Measurements from ENCODE around the gene DENND2A.
"Not testable (repeated sequence)": the region's sequence is repeated elsewhere in the genome, so short reads cannot be mapped to it uniquely, and the experiment has no call there.

Gene DENND2A

DNA sequence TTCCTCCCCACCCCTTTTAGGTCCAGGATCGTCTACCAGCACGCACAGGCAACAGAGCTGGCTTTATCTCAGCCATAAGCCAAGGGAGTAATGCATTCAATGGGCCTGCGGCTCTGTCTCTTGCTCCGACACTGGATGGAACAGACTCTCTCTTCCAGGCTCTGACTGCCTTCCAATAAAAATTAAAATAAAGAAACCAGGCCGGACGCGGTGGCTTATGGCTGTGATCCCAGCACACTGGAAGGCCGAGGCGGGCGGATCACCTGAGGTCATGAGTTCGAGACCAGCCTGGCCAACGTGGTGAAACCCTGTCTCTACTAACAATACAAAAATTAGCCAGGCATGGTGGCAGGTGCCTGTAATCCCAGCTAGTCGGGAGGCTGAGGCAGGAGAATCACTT, 4.1 kb upstream of the DENND2A start:
- not testable (repeated sequence) for DNase-seq

DNA sequence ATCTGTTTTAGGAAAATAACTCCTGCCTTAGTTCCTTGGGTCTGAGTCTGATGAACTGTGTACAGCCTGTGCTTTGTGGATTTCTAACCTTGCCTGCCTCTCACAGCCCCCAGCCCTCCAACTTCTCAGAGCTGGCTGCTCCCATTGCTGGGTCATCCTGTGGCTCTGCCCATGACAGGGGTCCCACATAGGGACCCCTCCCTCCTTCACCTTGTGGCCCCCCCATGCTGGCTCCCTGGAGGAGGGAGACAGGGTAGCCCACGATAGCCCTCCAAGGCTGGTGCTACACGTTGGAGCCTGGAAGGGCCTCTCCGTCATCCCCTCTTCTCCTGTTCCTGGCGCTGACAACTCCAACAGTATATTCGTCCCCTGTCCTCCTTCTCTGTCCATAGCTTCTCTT, 2.8 kb upstream of the DENND2A start:
- DNase-seq, result no peak

DNA sequence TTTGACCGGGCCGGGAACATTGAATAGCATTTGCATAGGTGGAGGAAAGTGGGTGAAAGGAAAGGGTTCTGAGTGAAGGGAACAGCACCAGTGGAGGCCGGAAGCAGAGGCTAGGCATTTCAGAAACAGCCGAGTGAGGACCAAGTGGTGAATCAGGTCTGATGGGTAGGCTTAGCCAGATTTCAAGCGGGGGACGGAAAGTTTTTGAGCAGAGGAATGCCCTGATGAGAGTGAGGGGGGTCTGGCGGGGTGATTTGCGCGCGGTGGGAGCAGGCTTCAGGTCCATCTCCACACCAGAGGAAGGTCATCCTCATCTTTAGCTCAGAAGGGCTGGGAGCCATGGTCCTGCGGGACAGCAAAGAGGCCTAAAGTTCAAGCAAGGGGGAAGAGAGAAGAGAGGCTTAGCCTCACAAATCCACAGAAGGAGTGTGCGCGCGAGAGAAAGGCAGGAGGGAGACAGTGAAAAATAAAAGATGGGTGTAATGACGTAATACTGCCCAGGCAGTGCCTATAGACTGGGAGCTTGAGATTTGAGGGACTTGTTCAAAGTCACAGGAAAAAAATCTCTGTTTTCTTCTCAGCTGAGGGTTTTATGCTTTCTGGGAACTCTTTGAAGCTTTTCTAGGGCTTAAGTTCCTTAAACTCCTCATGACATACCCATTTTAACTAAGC, 1.0 kb upstream of the DENND2A start:
- no peak for DNase-seq

DNA sequence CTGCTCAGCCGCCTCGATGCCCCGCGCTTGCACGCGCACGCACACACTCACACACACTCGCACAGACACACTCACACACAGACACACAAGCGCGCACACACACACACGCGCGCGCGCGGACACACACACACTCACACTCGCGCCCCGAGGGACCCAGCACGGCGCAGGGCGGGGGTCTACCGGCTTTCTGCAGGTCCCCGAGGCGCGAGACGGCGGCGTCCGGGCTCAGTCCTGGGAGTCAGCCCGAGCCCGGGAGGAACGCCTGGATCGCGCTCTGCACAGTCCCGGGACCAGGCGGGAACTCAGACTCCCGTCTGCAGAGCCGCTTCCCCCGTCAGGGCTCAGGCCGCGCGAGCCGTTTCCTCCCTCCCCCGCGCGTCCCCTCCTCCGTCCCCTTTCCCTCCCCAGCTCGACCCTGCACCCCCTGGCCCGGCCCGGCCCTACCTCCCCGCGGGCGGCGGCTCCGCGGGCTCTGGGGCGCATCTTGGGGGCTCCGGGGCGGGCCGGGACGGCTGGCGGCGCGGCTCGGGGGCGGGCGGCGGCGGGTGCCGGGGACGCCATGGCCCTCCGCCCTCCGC, 464 bp downstream of the DENND2A start:
- DNase-seq, result no peak

DNA sequence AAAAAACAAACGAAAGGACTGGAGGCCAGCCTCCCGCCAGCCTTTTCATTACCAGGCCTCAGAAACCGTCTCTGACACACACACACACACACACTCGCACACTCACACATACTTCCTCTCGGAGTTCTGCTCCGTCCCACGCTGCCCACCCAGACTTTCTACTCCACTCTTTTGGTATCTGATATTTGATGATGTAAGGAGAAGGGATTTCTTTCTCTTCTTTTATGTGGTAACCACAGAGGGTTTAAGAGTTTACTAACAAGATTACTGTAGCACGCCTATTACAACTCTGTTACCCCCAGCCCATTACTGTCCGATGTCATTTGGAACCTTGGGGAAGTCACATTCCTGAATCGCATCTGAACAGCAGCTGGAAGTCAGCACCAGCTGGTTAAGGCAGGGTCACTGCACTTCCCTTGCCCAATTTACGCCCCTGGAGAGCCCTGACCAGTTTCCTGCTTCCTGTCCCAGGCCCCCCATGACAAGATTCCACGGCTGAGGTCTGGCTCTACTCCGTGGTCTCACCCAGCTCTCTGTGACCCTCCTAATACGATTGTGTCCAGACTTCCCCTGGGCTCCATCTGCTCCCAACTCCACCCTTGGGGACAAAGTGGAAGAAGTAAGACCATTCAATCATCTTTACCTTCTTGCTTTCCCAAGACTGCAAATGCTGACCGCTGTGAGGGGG, 1.1 kb downstream of the DENND2A start:
- no peak for DNase-seq

DNA sequence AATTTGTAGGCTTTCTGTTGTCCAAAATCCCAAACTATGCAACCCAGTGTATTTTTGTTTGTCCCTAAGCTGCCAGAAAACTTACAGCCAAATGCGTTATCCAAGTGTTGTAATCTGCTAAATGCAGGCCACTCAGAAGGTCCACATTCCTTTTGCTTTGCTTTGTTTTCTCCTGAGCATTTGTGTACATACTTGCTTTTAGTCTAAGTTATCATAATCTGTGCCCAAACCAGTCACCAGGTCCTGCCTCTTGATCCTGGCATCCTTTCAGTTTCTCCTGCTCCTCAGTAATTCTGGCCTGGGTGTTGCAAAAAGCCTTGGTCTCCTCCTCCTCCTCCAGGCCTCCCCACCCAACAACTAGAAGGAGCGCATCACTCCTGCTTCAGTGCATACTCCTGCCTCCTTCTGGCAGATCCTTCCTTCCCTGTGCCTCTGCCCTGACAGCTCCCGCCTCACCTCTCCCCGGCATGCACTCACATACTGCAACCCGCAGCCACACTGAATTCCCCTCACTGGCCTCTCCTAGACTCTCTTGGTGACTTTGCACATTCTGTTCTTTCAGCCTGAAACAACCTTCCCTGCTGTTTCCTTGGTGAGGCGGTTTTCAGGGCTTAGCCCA, 2.3 kb downstream of the DENND2A start:
- DNase-seq, result no peak

DNA sequence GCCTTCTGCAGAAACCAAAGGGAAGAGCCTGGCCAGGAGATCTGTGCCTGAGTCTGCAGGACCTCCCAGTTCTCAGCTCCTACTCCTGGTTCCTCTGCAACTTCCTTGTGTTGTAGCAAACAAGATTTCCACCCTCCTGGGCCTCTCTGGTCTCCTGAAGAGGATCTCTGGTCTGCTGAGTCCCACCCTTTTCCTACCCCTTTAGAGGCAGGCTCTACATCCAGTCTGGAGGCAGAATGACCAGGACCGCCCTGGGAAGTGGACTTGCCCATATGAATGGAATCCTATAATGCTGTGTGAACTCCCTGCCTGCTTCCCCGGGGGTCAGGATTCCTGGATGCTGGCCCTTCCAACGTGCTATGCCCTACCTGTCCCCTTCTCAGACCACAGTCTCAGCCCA, 3.2 kb downstream of the DENND2A start:
- DNase-seq, result no peak

DNA sequence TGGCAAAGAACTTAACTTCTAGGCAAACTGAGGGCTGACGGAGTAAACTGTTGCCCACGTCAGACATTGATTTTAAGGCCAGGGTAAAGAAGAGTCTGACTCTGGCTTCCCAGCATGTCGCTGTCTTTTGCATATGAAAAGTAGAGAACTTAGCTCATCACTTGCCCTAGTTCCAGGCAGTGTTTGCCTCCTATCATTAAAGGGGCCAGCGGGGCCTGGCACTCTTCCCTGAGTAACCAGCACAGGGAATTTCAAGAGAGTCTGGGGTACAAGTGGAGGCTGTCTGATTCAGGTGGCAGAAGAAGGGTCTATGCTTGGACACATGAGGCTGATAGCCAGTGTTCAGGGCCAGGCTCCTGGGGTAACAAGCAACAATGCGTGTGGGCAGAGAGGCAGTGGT, 4.8 kb downstream of the DENND2A start:
- no peak for DNase-seq

DNA sequence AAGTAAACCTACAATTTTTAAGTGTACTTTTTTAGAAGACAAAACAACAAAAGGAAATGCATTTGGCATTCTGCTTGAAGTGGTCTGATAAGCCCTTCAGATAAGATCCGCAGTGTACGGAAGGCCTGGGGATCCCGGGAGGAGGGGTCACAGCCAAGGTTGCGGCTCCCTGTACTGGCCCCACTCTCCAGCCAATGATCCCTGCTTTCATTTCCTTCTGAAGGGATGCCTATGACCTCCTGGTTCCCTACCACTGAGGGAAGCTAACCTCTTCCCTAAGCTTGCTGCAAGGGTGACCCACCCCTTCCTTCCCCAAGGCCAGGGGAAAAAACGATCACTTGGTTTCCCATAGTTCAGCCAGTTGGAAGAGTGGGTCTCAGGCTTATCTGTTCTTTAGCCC, 5.3 kb downstream of the DENND2A start:
- no peak for DNase-seq

DNA sequence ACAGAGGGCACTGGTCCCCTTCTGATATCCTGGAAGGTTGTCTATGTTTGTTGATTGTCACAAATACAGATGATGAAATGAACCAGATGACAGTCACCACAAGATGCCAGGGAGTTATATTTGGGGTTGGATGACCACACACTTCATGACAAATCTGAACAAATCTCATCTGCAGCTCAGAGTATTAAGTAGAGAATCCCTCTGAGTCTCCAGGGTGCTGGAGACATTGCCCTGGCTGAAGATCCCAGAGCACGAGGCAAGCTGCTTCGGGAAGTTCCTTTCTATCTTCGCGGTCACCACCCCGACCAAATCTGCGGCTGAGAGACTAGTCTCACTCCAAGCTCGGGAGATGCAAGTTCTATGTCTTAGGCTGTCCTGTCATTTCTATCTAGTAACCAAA, 9.0 kb downstream of the DENND2A start:
- no peak for DNase-seq

DNA sequence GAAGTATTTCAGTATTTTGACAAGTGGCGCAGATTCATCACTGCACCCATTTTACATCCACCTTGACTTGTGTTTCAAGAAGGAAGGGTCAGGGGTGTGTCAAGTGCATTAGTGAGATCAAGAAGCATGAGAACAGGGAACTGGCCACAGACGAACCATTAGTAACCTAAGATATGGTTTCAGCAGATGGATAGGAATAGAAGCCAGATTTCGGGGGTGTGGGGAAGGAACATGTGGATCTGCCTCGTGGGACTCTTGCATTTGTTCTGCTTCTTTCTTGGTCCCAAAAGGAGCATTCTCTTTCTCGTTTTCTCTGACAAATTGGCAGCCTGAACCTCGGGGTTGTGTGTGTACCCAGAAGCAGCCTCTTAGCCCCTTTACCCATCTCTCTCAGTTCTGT, 9.6 kb downstream of the DENND2A start:
- peak; percentile 62 for DNase-seq

DNA sequence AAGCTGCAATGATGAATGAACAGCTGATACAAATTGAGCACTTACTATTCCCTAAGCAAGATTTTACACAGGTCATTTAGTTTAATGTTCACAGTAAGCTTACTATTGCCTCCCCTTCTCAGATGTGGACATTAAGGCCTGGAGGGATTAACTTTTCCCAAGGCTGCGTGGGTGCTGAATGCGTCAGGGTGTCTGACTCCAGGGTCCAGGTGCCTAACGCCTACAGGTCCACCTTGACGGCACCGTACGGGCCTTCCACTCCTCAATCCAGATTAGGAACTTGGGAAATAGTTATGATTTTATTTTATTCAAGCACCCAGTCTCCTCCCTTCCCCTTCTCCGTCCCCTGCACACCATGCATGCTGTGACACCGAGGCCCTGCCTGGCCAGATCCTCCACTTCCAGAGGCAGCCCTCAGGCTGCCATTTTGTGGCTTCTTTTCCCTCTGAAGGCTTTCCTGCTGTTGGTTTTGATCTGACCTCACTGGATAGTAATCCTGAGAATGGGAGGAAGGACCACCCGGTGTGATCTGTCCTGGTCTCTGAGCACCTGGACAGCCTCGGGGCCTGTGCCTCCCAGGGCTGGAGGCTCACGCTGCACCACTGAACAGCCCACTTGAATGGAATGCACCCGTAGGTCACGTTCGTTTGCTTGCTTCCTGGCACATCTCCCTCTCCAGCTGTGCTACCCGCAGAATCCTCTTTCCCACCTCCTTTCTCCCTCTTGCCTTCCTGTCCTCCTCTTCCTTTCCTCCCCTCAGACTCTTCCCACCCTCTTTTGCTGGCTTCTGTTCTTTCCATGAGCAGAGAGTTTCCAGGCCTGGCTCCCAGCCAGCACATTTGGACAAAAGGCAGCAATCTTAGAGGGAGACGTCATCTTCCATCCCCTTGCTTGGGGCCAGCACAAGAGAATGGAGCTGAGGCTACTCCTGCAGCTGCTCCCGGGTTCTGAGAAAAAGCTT, 14.4 kb downstream of the DENND2A start:
- DNase-seq, result peak; percentile 50

DNA sequence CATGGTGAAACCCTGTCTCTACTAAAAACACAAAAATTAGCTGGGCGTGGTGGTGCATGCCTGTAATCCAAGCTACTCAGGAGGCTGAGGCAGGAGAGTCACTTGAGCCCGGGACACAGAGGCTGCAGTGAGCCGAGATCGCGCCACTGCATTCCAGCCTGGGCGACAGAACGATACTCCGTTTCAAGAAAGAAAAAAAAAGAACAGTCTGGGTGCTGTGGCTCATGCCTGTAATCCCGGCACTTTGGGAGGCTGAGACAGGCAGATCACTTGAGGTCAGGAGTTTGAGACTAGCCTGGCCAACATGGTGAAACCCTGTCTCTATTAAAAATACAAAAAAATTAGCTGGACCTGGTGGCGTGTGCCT, 15.4 kb downstream of the DENND2A start:
- DNase-seq, result not testable (repeated sequence)

DNA sequence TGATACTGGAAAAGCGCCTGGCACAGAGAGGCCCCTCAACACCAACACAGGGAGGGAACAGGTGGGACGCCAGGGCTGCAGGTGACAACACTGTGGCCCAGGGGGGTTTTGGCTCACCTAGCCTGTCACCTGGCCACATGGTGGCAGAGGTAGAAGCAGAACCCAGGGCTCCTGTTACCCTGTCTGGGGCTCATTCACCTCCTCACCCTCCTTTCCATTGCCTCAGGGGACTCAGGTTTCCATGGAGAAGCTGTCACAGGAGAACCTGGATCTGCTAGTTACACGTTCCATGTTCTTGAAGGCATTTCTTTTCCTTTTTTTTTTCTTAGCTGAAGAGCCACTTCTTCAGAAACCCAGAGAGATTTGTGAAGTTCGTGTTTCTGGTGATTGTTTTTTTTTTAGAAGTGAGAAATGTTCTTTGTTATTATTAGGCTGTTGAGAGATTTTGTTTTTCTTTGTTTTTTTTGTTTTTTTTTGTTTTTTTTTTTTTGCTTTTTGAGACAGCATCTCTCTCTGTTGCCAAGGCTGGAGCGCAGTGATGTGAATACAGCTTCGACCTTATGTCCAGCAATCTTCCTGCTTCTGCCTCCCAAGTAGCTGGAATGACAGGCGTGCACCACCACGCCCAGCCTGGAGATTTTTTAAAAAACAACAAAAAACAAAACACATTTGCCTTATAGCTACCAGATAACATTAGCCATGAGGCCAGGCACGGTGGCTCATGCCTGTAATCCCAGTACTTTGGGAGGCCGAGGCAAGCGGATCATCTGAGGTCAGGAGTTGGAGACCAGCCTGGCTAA, 16.0 kb downstream of the DENND2A start:
- DNase-seq, result no peak

DNA sequence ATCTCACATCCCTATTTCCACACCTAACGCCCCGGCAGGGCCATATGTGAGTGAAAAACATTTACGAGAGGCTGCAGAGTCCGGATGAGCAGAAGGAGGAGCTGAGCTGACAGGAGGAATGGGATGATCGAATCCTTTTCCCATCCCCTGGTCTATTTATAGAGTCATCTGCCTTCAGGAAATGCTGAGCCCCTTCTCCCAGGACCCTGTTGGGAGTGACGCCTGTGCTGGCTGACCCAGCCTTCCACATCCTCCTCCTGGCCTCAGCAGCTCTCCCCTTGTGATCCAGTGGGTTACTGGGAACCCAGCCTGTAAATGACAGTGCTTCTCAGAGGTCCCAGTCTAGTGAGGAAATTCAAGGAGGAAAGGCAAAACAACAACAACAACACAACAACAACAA, 16.6 kb downstream of the DENND2A start:
- DNase-seq, result no peak

DNA sequence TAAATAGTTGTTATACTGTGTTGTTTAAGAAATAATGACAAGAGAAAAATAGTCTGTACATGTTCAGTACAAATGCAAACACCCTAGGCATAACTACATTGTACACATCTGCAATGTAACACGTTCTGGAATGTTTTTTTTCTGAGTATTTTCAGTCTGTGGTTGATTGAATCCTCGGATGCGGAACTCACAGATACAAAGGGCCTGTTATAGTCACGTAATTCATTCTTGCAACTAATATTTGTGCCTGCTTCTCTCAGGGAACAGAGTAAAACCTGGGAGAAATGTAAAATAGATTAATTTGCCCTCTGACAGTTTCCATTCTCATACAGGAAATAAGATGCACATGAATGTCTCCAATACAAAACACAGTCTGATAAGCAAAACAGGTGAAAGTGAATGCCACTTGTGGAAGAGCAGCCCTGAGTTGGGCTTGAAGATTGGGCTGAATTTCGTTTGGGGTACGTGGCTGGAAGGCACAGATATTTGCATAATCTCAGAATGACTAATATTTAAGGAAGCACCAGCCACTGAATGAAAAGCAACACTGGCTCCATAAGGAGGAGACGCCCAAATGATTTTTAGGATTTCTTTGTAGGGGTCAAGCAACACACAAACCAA, 19.1 kb downstream of the DENND2A start:
- DNase-seq, result no peak

DNA sequence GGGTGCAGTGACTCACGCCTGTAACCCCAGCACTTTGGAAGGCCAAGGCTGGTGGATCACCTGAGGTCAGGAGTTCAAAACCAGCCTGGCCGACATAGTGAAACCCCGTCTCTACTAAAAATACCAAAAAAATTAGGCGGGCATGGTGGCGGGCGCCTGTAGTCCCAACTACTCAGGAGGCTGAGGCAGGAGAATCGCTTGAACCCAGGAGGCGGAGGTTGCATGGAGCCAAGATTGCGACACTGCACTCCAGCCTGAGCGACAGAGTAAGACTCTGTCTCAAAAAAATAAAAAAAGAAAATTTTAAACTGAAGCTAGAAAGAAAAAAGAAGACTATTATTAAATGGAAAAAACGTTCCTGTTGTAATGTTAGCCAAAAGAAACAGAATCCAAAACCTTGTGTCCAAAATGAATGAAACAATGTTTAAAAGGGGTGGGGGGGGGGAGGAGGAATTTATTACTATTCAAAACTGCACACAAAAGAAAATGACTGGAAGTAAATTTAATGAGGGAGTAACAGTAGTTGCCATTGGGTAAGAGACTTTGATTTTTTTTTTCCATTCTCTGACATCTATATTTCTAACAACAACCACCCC, 20.6 kb downstream of the DENND2A start:
- not testable (repeated sequence) for DNase-seq

DNA sequence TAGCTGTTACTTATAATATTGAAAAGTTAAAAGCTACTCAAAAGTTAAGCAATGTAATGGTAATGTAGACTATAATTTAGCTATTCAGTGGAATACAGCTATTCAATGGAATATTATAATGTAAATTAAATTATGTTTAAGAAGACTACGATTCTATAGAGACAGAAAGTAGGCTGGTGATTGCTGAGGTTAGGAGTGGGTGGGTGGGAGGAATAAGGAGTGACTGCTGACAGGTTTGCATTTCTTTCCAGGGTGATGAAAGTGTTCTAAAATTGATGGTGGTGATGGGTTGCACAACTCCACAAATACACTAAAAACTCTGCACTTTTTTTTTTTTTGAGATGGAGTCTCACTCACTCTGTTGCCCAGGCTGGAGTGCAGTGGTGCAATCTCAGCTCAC, 21.4 kb downstream of the DENND2A start:
- no peak for DNase-seq

DNA sequence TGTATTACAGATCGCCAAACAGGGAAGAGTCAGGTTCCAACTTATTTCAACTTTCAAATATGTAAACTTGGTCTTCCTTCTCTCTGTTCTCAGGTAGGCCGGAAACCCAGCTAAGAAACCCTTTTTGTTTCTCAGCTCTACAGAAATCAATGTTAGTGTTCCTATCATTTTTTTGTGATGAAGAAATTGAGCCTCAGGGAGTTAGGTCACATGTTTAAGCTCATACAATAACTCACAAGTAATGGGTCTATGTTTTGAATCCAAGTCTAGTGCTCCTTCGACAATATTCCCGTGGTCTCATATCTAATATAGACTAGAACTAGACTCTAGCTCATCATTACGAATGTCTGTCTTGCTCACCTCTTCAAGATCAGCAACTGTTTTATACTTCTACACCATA, 22.3 kb downstream of the DENND2A start:
- DNase-seq, result no peak

DNA sequence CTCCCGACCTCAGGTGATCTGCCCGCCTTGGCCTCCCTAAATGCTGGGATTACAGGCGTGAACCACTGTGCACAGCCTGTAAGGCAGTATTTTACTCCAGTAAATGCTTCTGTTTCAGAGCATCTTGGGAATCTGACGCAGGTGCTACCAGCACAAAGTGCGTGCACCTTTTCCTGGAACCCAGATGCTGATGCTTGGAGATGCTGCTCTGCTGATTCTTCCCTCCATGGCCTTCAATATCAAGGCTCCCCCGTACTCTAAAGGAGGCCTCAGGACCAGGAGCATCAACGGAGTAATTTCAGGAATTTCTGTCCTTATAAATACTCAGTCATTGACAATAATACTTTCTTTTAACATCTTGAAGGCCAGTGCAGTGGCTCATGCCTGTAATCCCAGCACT, 23.5 kb downstream of the DENND2A start:
- DNase-seq, result no peak

DNA sequence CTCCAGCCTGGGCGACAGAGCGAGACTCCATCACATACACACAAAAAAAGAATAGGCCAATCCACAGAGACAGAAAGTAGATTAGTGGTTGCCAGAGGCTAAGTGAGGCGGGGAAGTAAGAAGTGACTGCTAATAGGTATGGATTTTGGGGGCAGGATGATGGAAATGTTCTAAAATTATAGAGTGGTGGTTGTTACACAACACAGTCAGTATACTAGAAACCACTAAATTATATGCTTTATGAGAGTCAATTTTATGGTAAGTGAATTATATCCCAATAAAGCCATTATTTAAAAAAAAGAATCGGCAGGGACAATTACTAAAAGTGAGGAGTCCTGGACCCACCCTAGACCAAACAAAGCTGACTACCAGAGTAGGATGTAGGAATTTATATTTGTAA, 24.3 kb downstream of the DENND2A start:
- DNase-seq, result no peak

Measured in DMS 273 treated with DMSO at 0.1 percent for 48 hours (cell line).